ENCODE data around the gene LBX1. TPM values are rescaled to one million over a fixed set of nuclear protein-coding genes. Genes with fewer than 3 reads are reported as not detected.

Gene LBX1
- total RNA-seq, 1 donor from 2014 or later, result not detected

DNA sequence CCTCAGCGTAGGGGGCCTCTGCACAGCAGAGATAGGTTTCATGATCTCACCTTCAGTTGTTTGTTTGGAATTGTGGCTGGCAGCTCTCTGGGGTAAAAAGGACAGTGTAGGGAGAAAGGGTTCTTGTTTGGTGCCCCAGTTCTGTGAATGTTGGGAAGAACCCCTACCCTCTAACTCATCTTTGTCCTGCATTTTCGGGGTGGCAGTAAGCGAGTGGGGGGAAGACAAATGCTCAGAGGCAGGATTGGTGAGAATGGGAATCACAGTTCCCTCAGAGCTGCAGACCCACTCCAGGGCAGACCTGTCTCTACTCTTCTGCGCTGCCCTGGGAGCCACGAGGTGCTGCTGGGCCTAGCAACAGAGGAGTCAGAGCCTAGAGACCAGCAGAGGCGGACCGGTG, 1.8 kb upstream of the LBX1 start:
- TF ChIP-seq, protein P1, sequence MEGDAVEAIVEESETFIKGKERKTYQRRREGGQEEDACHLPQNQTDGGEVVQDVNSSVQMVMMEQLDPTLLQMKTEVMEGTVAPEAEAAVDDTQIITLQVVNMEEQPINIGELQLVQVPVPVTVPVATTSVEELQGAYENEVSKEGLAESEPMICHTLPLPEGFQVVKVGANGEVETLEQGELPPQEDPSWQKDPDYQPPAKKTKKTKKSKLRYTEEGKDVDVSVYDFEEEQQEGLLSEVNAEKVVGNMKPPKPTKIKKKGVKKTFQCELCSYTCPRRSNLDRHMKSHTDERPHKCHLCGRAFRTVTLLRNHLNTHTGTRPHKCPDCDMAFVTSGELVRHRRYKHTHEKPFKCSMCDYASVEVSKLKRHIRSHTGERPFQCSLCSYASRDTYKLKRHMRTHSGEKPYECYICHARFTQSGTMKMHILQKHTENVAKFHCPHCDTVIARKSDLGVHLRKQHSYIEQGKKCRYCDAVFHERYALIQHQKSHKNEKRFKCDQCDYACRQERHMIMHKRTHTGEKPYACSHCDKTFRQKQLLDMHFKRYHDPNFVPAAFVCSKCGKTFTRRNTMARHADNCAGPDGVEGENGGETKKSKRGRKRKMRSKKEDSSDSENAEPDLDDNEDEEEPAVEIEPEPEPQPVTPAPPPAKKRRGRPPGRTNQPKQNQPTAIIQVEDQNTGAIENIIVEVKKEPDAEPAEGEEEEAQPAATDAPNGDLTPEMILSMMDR (IDR thresholded peaks at IDR 0.05), result no peak
- no peak overlapping the region for H3K4me3 ChIP-seq
- no peaks in the 10 kb centered on the region for H3K9me3 ChIP-seq
- intact Hi-C loops (cut with DNase I), result no loop called here
- peaks cover 29% of the 10 kb centered on the region for H3K4me1 ChIP-seq
- peaks cover 99% of the 10 kb centered on the region for H3K27me3 ChIP-seq
- no peaks in the 10 kb centered on the region for H3K36me3 ChIP-seq
- DNase-seq (no peak), ATAC-seq (no peak)
- no peak overlapping the region for H3K27ac ChIP-seq

DNA sequence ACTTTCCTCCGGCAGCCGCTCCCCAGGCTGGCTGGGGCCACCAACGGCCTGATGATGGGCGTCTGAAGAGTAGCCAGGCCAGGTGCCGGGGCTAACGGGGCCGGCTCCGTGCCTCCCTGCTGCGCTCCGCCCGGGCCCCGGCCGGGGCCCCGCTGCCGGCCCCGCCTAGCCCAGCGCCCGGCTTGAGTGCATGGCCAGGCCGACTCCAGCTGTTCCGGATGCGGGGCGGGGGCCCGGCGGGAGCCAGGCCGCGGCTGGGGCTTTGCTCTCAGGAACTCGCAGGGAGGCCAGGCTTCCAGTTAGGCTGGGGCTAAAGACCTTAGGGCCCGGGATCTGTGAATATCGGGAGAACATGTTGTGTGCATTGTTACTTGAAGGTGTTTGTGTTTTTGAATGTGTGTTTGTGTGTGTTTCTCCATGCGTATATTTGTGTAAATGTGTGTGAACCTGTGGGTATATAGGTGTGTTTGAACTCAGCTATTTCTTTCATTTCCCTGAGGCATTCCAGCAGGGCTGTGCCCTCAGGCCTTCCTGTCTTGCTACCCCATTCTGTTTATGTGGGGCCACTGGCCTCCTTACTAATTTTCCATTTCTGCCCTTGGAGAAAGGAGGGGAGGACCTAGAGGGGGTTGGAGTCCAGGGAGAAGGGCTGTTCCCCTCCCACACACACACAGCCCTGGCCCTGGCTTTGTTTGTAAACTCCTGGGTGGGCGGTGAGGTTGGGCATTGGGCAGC, 1.1 kb upstream of the LBX1 start:
- no peak overlapping the region for H3K27ac ChIP-seq
- H3K36me3 ChIP-seq, result no peaks in the 10 kb centered on the region
- DNase-seq (no peak), ATAC-seq (peak; percentile 29)
- H3K4me1 ChIP-seq, result peaks cover 32% of the 10 kb centered on the region
- peak overlapping the region; percentile 31 for H3K4me3 ChIP-seq
- H3K9me3 ChIP-seq, result no peaks in the 10 kb centered on the region
- H3K27me3 ChIP-seq, result peaks cover 99% of the 10 kb centered on the region
- TF ChIP-seq, protein P1 (IDR thresholded peaks at IDR 0.05), result no peak
- intact Hi-C loops (cut with DNase I), result no loop called here

GRCh38 chr10:101228966-101229265, 347 bp downstream of the LBX1 start:
- TF ChIP-seq, protein P1 (IDR thresholded peaks at IDR 0.05), result no peak
- no peaks in the 10 kb centered on the region for H3K9me3 ChIP-seq
- no peak for ATAC-seq
- H3K36me3 ChIP-seq, result no peaks in the 10 kb centered on the region
- peak overlapping the region; percentile 31 for H3K4me3 ChIP-seq
- peaks cover 35% of the 10 kb centered on the region for H3K4me1 ChIP-seq
- no peak for DNase-seq
- intact Hi-C loops (cut with DNase I), result no loop called here
- H3K27me3 ChIP-seq, result peaks cover 99% of the 10 kb centered on the region
- no peak overlapping the region for H3K27ac ChIP-seq

DNA sequence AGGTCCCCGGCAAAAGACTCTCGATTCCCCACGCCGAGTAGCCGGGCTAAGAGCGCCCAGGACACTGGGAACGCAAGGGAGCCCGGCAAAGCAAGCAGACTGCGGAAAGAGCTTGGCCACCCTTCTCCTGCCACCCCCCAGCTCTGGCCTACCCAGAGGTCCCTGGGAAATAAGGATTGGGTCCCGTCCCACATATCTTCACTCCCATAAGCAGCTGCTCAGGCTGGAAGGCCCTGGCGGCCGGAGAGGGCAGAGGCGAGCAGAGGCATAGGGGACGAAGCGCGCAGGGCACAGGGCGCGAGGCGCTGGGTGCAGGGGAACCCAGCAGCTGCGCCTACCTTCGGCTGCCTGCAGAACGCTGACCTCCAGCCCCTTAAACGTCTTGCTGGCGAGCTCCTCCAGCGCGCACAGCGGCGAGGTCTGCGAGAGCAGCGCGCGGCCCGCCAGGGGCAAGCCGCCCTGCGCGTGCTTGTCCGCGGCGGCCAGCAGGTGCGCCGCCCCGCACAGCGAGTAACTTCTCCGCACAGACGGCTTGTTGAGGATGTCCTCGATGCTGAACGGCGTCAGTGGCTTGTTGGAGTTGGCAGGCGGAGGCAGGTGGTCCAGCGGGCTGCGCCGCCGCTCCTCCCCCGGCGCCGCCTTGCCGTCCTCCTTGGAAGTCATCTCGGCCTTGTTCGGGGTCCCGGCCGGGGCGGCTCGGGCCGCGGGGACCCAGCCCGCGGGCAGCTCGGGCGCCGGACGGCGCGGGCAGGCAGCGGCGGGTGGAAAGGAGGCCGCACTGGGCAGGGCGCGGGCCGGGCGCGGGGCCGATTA, 904 bp downstream of the LBX1 start:
- intact Hi-C loops (cut with DNase I), result no loop called here
- ATAC-seq, result no peak
- DNase-seq, result no peak
- Histone ChIP-seq H3K27ac (no peak overlapping the region), H3K4me3 (no peak overlapping the region), H3K9me3 (no peaks in the 10 kb centered on the region), H3K27me3 (peaks cover 99% of the 10 kb centered on the region), H3K36me3 (no peaks in the 10 kb centered on the region), H3K4me1 (peaks cover 37% of the 10 kb centered on the region)
- TF ChIP-seq, protein P1 (IDR thresholded peaks at IDR 0.05), result no peak

DNA sequence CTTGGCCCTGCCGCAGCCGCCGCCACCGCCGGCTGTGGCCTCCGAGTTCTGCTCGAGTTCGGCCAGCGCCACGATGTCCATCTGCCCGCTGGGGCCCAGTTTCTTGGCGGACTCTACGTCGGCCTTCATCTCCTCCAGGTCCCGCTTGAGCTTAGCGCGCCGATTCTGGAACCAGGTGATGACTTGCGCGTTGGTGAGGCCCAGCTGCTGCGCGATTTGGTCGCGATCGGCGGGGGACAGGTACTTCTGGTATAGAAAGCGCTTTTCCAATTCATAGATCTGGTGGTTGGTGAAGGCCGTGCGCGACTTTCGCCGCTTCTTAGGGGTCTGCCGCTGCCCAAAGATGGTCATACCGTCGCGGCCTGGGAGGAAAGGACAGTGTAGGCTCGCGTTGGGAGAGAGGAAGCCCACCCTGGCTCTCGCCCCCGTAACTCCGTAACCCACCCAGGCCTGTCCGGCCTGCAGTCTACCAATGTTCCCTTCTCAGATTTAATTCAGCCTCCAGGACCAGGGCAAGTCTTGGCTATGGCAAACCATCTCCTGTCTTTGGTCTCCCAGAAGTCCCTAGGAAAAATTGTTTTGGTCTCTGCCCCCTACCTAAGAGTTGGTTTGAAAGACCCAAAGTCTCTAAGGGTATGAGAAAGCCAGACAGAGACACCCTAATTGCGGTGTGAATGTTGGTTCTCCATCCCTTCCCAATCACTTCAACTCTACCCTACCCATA, 1.7 kb downstream of the LBX1 start:
- H3K4me1 ChIP-seq, result peaks cover 44% of the 10 kb centered on the region
- H3K36me3 ChIP-seq, result no peaks in the 10 kb centered on the region
- no peak for ATAC-seq
- intact Hi-C loops (cut with DNase I), result no loop called here
- DNase-seq, result no peak
- peaks cover 99% of the 10 kb centered on the region for H3K27me3 ChIP-seq
- H3K4me3 ChIP-seq, result peak overlapping the region; percentile 34
- no peaks in the 10 kb centered on the region for H3K9me3 ChIP-seq
- TF ChIP-seq, protein P1 (IDR thresholded peaks at IDR 0.05), result no peak
- H3K27ac ChIP-seq, result no peak overlapping the region

Data from upper lobe of right lung (tissue), 1 donor.